OCI-LY3 (cell line): ENCODE measurements around the gene WDR90.
A peak's percentile ranks its signal among the peaks of the same experiment; 100 is the strongest.

Experiments used
- H2AFZ ChIP-seq: fragments of 200-600, 300-600 bp; shearing (Covaris generic); 2 replicates; pipeline ENCODE4 v1.6.0; 2014; ENCODE audit warnings: antibody characterized with exemption, low read depth, low read length
- H3K27ac ChIP-seq: fragments of 200-600, 300-600 bp; sonication (generic); 2 replicates; pipeline ENCODE4 v1.5.1; 2014; ENCODE audit warnings: mild to moderate bottlenecking, low read length, moderate library complexity, mixed read lengths
- H3K27me3 ChIP-seq: fragments of 200-600, 300-600 bp; sonication (generic); 2 replicates; pipeline ENCODE4 v1.6.1; 2014; ENCODE audit warnings: low read depth, low read length, mixed read lengths
- H3K36me3 ChIP-seq: fragments of 200-600, 300-600 bp; sonication (generic); replicated peaks from 2 replicates; pipeline ENCODE3; 2014; ENCODE audit warnings: low read depth, low read length, mixed read lengths
- H3K4me1 ChIP-seq: fragments of 300-600, 200-600 bp; sonication (generic); 2 replicates; pipeline ENCODE4 v1.6.1; 2014; ENCODE audit warnings: low read length, mixed read lengths
- H3K4me2 ChIP-seq: fragments of 200-600, 300-600 bp; sonication (generic); 2 replicates; pipeline ENCODE4 v1.6.1; 2014; ENCODE audit warnings: low read length, mixed read lengths
- H3K4me3 ChIP-seq: fragments of 300-600, 200-600 bp; sonication (generic); 2 replicates; pipeline ENCODE4 v1.5.1; 2014; ENCODE audit warnings: antibody characterized with exemption, mild to moderate bottlenecking, low read length, moderate library complexity
- H3K79me2 ChIP-seq: fragments of 300-600, 200-600 bp; shearing (Covaris generic); 2 replicates; pipeline ENCODE4 v1.6.1; 2014; ENCODE audit warnings: mild to moderate bottlenecking, low read length, mixed read lengths
- H3K9ac ChIP-seq: fragments of 300-600, 200-600 bp; shearing (Covaris generic); 2 replicates; pipeline ENCODE4 v1.6.0; 2014; ENCODE audit warnings: mild to moderate bottlenecking, low read length, moderate library complexity
- H3K9me3 ChIP-seq: fragments of 200-600, 300-600 bp; shearing (Covaris generic); 2 replicates; pipeline ENCODE4 v1.6.1; 2014; ENCODE audit warnings: low read length, mixed read lengths; ENCODE audit not compliant: insufficient read depth
- H4K20me1 ChIP-seq: fragments of 200-600, 300-600 bp; sonication (generic); 2 replicates; pipeline ENCODE4 v1.6.1; 2016; ENCODE audit warnings: low read length, mixed read lengths; ENCODE audit not compliant: insufficient read depth
- EZH2phosphoT487 ChIP-seq: fragments of 200-600 bp; shearing (Covaris generic); IDR thresholded peaks from 2 replicates; pipeline ENCODE4 v1.6.1; 2018; ENCODE audit warnings: antibody characterized with exemption, mixed run types, low read depth
- TF ChIP-seq, protein P1 (sequence below): fragments of 200-600, 300-600 bp; sonication (generic); IDR thresholded peaks from 2 replicates; pipeline ENCODE4 v1.5.1; 2014; ENCODE audit warnings: antibody characterized with exemption, low read length, low read depth

Gene WDR90

DNA sequence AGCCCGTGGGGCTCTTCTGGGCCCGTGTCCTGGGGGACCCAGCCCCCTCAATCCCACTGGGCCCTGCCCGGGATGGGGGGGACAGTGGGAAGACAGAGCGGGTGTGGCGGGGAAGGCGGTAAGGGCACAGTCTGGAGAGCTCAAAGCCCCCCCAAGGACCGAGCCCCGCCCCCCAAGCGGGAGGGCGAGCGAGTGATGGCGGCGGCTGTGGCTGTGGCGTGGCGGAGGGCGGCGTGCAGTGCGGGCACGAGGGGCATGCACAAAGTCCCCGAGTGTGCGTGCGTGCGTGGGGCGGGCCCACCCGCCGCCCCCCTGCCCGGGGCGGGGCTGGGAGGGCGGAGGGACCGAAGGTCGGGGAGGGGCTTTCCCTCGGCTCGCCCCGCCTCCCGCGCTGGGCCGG lies 44.6 kb downstream of the WDR90 start:
- Histone ChIP-seq H3K4me2 (no peak overlapping the region), H3K9ac (no peak overlapping the region), H4K20me1 (no peaks in the 10 kb centered on the region), H3K4me1 (peaks cover 9% of the 10 kb centered on the region), H2AFZ (no peak overlapping the region), H3K4me3 (no peak overlapping the region), H3K36me3 (no peaks in the 10 kb centered on the region), H3K9me3 (no peaks in the 10 kb centered on the region), H3K27me3 (no peaks in the 10 kb centered on the region), H3K79me2 (peaks cover 13% of the 10 kb centered on the region), H3K27ac (no peak overlapping the region)
- TF ChIP-seq EZH2phosphoT487 = no peak
- TF ChIP-seq, protein P1, sequence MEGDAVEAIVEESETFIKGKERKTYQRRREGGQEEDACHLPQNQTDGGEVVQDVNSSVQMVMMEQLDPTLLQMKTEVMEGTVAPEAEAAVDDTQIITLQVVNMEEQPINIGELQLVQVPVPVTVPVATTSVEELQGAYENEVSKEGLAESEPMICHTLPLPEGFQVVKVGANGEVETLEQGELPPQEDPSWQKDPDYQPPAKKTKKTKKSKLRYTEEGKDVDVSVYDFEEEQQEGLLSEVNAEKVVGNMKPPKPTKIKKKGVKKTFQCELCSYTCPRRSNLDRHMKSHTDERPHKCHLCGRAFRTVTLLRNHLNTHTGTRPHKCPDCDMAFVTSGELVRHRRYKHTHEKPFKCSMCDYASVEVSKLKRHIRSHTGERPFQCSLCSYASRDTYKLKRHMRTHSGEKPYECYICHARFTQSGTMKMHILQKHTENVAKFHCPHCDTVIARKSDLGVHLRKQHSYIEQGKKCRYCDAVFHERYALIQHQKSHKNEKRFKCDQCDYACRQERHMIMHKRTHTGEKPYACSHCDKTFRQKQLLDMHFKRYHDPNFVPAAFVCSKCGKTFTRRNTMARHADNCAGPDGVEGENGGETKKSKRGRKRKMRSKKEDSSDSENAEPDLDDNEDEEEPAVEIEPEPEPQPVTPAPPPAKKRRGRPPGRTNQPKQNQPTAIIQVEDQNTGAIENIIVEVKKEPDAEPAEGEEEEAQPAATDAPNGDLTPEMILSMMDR = no peak

DNA sequence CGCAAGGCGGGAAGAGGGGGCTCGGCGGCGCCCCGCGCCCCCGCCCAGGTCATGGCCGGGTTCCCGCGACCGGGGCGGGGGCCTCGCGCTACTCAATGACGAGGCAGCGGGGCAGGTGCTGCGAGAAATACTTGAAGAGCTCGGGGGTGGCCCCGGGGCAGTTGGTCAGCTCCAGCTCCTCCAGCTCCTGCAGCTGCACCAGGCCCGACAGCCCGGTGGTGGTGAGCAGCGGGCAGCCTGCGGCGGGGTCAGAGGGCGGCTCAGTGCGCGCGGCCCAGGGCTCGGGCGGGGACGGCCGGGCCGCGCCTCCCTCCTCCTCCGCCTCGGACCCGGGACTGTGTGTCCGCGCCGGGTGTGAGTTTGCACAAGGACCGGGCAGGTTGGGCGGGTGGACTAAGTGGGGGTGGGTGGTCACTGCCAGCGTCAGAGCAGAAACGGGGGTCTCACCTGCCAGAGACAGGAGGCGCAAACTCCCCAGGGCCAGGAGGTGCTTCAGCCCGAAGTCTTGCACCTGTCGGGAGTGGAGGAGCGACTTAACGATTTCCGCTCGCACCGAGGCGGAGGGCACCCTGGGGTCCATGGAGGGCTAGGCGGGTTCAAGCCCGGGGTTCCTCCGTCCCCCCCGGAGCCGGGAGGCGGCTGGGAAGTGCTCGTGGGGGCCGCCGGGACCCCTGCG lies 45.2 kb downstream of the WDR90 start:
- no peak overlapping the region for H3K27ac ChIP-seq
- 0 out of 2 replicates have a peak overlapping the region, but pooled peaks have one; percentile 62 for H3K4me2 ChIP-seq
- H3K9ac ChIP-seq = no peak overlapping the region
- no peaks in the 10 kb centered on the region for H3K27me3 ChIP-seq
- H3K36me3 ChIP-seq = no peaks in the 10 kb centered on the region
- no peaks in the 10 kb centered on the region for H3K9me3 ChIP-seq
- peak overlapping the region; percentile 87 for H3K4me3 ChIP-seq
- no peaks in the 10 kb centered on the region for H4K20me1 ChIP-seq
- no peak overlapping the region for H2AFZ ChIP-seq
- peaks cover 7% of the 10 kb centered on the region for H3K79me2 ChIP-seq
- H3K4me1 ChIP-seq = peaks cover 3% of the 10 kb centered on the region
- no peak for TF ChIP-seq EZH2phosphoT487
- TF ChIP-seq, protein P1 = no peak

DNA sequence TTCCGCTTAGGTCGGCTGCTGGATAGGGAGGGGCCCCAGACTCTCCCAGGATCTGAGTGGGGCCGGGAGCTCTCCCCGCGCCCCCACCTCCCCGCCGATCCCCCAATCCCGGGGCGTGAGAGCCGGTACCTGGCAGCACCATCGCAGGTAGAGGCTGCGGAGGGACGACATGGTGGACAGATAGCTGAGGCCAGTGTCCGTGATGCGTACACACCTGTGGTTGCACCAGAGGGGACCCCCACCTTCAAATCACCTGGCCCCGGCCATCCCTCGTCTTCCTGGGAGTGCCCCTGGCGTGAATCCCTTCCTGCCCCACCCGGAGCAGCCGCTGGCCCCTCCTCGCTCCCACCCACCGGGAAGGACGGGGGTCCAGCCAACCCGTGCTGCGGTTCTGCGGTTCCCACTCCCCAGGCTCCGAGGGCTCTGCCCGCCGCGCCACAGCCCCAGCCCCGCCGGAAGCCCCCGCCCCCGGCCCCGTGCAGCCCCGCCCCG lies 45.7 kb downstream of the WDR90 start:
- H3K4me2 ChIP-seq = peak overlapping the region; percentile 62
- peak overlapping the region; percentile 43; the same call in 1 of the 2 replicates for H3K9ac ChIP-seq

More for the DNA sequence above, 45.7 kb downstream of the WDR90 start:
- Histone ChIP-seq H3K9me3 (no peaks in the 10 kb centered on the region), H3K79me2 (peaks cover 1% of the 10 kb centered on the region; the same call in 1 of the 2 replicates), H3K27ac (no peak overlapping the region), H3K4me1 (no peaks in the 10 kb centered on the region), H3K27me3 (no peaks in the 10 kb centered on the region), H4K20me1 (no peaks in the 10 kb centered on the region), H3K4me3 (peak overlapping the region; percentile 87), H3K36me3 (no peaks in the 10 kb centered on the region), H2AFZ (no peak overlapping the region)
- TF ChIP-seq, protein P1 = no peak
- no peak for TF ChIP-seq EZH2phosphoT487
